Myocyte (in vitro differentiated cells): Measurements from ENCODE around the gene TAS1R1. TPM values are rescaled to one million over a fixed set of nuclear protein-coding genes. Genes with fewer than 3 reads are reported as not detected.

Experiments used
- DNase-seq: peaks from one replicate; pipeline ENCODE4 v3.0.0-alpha.2; 2012; ENCODE audit warnings: low read depth
- total RNA-seq: library from RNA; depleted of rRNA; stranded (reverse); fragments of >200 nt; gene quantifications from 2 replicates; pipeline ENCODE4 v1.2.3, GENCODE V29; 2014

The TAS1R1 gene
- total RNA-seq, 1 donor from 2014 or later = 7.5 TPM

- DNase-seq = no peak
These were observed 15.9 kb downstream of the TAS1R1 start for GRCh38 chr1:6570987-6571386.

- no peak for DNase-seq
These were observed 17.7 kb downstream of the TAS1R1 start for GRCh38 chr1:6572653-6573383.

GRCh38 chr1:6574025-6574620 is 19.0 kb downstream of the TAS1R1 start:
- DNase-seq = no peak

GRCh38 chr1:6574818-6575217 is 19.7 kb downstream of the TAS1R1 start:
- DNase-seq = no peak

GRCh38 chr1:6577831-6578525 is 22.9 kb downstream of the TAS1R1 start:
- no peak for DNase-seq

GRCh38 chr1:6578624-6579373 is 23.7 kb downstream of the TAS1R1 start:
- DNase-seq = no peak

- peak; percentile 98 for DNase-seq
These were observed 24.4 kb downstream of the TAS1R1 start, which contains the start of gene ZBTB48 for GRCh38 chr1:6579374-6580118. TSS of gene ZBTB48 (plus strand) at chr1:6579994. CDS start at chr1:6580610, 616 bp downstream.

- no peak for DNase-seq
These were observed 25.0 kb downstream of the TAS1R1 start for GRCh38 chr1:6580119-6580592.

- DNase-seq = no peak
These were observed 25.7 kb downstream of the TAS1R1 start for GRCh38 chr1:6580593-6581409.

- DNase-seq = no peak
These were observed 26.6 kb downstream of the TAS1R1 start for GRCh38 chr1:6581561-6582305.

- DNase-seq = no peak
These were observed 27.3 kb downstream of the TAS1R1 start for GRCh38 chr1:6582370-6582769.

- no peak for DNase-seq
These were observed 29.3 kb downstream of the TAS1R1 start for GRCh38 chr1:6584126-6585080.

- no peak for DNase-seq
These were observed 30.1 kb downstream of the TAS1R1 start for GRCh38 chr1:6585081-6585722.

GRCh38 chr1:6585841-6586240 is 30.7 kb downstream of the TAS1R1 start:
- DNase-seq = no peak

- DNase-seq = no peak
These were observed 31.3 kb downstream of the TAS1R1 start for GRCh38 chr1:6586404-6586816.

- peak; percentile 56 for DNase-seq
These were observed 32.3 kb downstream of the TAS1R1 start for GRCh38 chr1:6587261-6588005.
